ENCODE results near the gene IL23R. TPM values are rescaled to one million over a fixed set of nuclear protein-coding genes. Genes with fewer than 3 reads are reported as not detected.
A peak's percentile ranks its signal among the peaks of the same experiment; 100 is the strongest.

The IL23R gene
- total and polyA plus RNA-seq, 2 of the 8 experiments (the other 6 are each of a cell fraction or from before 2014, with no cell fraction given), result not detected

GRCh38 chr1:67213164-67213563, 46.9 kb downstream of the IL23R start:
- H3K79me1 ChIP-seq (ENCODE audit: low read depth, low read length), result no peaks in the 10 kb centered on the region
- no peaks in the 10 kb centered on the region for H3K9me3 ChIP-seq (ENCODE audit: insufficient read depth in 2 of 2, low read depth in 1 of 2, low read length in 1 of 2)
- H3K56ac ChIP-seq (replicated peaks; ENCODE audit: insufficient read length, low read depth, low read length), result no peak overlapping the region
- H3K4me3 ChIP-seq (ENCODE audit: extremely low read depth in 1 of 4, insufficient read depth in 2 of 4, low read depth in 3 of 4, low read length in 4 of 4), result no peak overlapping the region
- H3K4me2 ChIP-seq (ENCODE audit: insufficient read depth in 1 of 2, low read depth in 2 of 2, low read length in 2 of 2), result no peak overlapping the region
- peak; percentile 76 for FAIRE-seq
- H2AFZ ChIP-seq (ENCODE audit: low read length), result no peak overlapping the region
- no peak overlapping the region for H3K18ac ChIP-seq (ENCODE audit: extremely low read depth, low read length)
- no peak overlapping the region; the same call in 1 of the 2 replicates for H2BK12ac ChIP-seq (ENCODE audit: low read depth, low read length)
- H3K4ac ChIP-seq (replicated peaks; ENCODE audit: insufficient read length, low read depth, low read length), result no peak overlapping the region
- H3K79me2 ChIP-seq (ENCODE audit: control insufficient read depth in 1 of 2, insufficient read depth in 2 of 2, low read length in 2 of 2), result no peaks in the 10 kb centered on the region
- ChIA-PET POLR2A (ENCODE audit: partially characterized antibody) (interaction anchor here (1.1 kb wide), 1 partner anchor 216 kb away, joined by 4 read pairs; the partner anchor contains the start of gene SERBP1), CTCF (ENCODE audit: partially characterized antibody) (interaction anchor here (0.5 to 9.8 kb wide), 96 partner anchors 9 to 1078 kb away, joined by 3 to 176 read pairs (median 6); partner anchors contain the start of genes C1orf141 and IL23R)
- 41% methylated on average over 3 of the region's 3 CpGs; no CpG with 5 or more reads in 1 of the 2 experiments for WGBS, 2 experiments (ENCODE audit: extremely low coverage in 1 of 2, insufficient coverage in 1 of 2, insufficient read length in 1 of 2, insufficient replicate concordance in 2 of 2, low coverage in 1 of 2, low lambda C conversion rate in 2 of 2, missing lambda C conversion rate in 1 of 2)
- H2BK5ac ChIP-seq (ENCODE audit: low read depth, low read length), result no peak overlapping the region
- H2BK20ac ChIP-seq (ENCODE audit: low read length), result no peak overlapping the region
- H2BK120ac ChIP-seq (replicated peaks; ENCODE audit: low read depth, low read length), result no peak overlapping the region
- no peak overlapping the region for H3K14ac ChIP-seq (ENCODE audit: insufficient read length)
- no peak overlapping the region for H2AK5ac ChIP-seq (ENCODE audit: low read depth, low read length)
- TF ChIP-seq, protein P1, sequence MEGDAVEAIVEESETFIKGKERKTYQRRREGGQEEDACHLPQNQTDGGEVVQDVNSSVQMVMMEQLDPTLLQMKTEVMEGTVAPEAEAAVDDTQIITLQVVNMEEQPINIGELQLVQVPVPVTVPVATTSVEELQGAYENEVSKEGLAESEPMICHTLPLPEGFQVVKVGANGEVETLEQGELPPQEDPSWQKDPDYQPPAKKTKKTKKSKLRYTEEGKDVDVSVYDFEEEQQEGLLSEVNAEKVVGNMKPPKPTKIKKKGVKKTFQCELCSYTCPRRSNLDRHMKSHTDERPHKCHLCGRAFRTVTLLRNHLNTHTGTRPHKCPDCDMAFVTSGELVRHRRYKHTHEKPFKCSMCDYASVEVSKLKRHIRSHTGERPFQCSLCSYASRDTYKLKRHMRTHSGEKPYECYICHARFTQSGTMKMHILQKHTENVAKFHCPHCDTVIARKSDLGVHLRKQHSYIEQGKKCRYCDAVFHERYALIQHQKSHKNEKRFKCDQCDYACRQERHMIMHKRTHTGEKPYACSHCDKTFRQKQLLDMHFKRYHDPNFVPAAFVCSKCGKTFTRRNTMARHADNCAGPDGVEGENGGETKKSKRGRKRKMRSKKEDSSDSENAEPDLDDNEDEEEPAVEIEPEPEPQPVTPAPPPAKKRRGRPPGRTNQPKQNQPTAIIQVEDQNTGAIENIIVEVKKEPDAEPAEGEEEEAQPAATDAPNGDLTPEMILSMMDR (IDR thresholded peaks at IDR 0.05; ENCODE audit: control extremely low read depth in 1 of 3, insufficient read depth in 1 of 3, low read depth in 1 of 3, low read length in 3 of 3), result peak in 2 of 3 experiments; percentile 78 to 86; a peak in 3 of 4 replicates
- TF ChIP-seq SRF (IDR thresholded peaks at IDR 0.05; ENCODE audit: low read depth, low read length) (no peak), RAD21 (IDR thresholded peaks at IDR 0.05 in 1 of 2, conservative IDR thresholded peaks at IDR 0.05 in 1 of 2; ENCODE audit: low read depth in 2 of 2, low read length in 2 of 2) (peak; percentile 67 to 74)
- H3K4me1 ChIP-seq (replicated peaks in 1 of 4; ENCODE audit: control insufficient read depth in 3 of 4, insufficient read depth in 4 of 4, low read length in 3 of 4), result peaks cover 0 to 2% (median 0%) of the 10 kb centered on the region in 4 experiments; a peak in 1 of 7 replicates
- H3K27me3 ChIP-seq (replicated peaks in 1 of 4; ENCODE audit: control insufficient read depth in 3 of 4, extremely low read depth in 1 of 4, insufficient read depth in 3 of 4, low read length in 3 of 4), result no peaks in the 10 kb centered on the region
- H3K36me3 ChIP-seq (ENCODE audit: control insufficient read depth in 2 of 4, insufficient read depth in 4 of 4, low read length in 3 of 4), result no peaks in the 10 kb centered on the region
- H3K23ac ChIP-seq (ENCODE audit: insufficient read length), result no peak overlapping the region
- no peak overlapping the region for H4K5ac ChIP-seq (ENCODE audit: insufficient read length, low read depth, low read length)
- no peak overlapping the region for H4K8ac ChIP-seq (ENCODE audit: extremely low read depth, insufficient read depth, low read length)
- H3K9ac ChIP-seq (replicated peaks in 1 of 4; ENCODE audit: extremely low read depth in 1 of 4, low read depth in 3 of 4, low read length in 3 of 4), result no peak overlapping the region
- H3K27ac ChIP-seq (ENCODE audit: low read depth, low read length), result no peak overlapping the region
- no peaks in the 10 kb centered on the region for H3K23me2 ChIP-seq (ENCODE audit: low read depth, low read length)
- peak overlapping the region; percentile 40; the same call in 1 of the 2 replicates for H2BK15ac ChIP-seq (ENCODE audit: low read length)
- H4K20me1 ChIP-seq (replicated peaks in 1 of 2; ENCODE audit: control insufficient read depth in 1 of 2, insufficient read depth in 2 of 2, low read length in 2 of 2), result no peaks in the 10 kb centered on the region
- H4K91ac ChIP-seq (replicated peaks; ENCODE audit: insufficient read length, low read length), result no peak overlapping the region
- no peak for DNase-seq (ENCODE audit: low read depth in 1 of 2, low spot score in 2 of 2)

Data from H1 (cell line).